HFFc6 (cell line): Measurements from ENCODE around the gene C1QL2. TPM values are rescaled to one million over a fixed set of nuclear protein-coding genes. Genes with fewer than 3 reads are reported as not detected.
A peak's percentile ranks its signal among the peaks of the same experiment; 100 is the strongest.

ENCODE experiments used
- DNase-seq: peaks from one replicate; pipeline ENCODE4 v3.0.0-alpha.2; 2018
- H3K27ac Mint-ChIP-seq: 2 replicates; pipeline ENCODE4 v1.8.0; 2020; ENCODE audit warnings: mild to moderate bottlenecking, mixed read lengths
- H3K27me3 Mint-ChIP-seq: 2 replicates; pipeline ENCODE4 v1.8.0; 2021; ENCODE audit warnings: mild to moderate bottlenecking, moderate library complexity, mixed read lengths; ENCODE audit not compliant: insufficient read depth
- H3K36me3 Mint-ChIP-seq: 2 replicates; pipeline ENCODE4 v1.8.0; 2021; ENCODE audit warnings: low read depth, mixed read lengths
- H3K4me1 Mint-ChIP-seq: 2 replicates; pipeline ENCODE4 v1.8.0; 2020; ENCODE audit warnings: low read depth, mixed read lengths
- H3K4me3 Mint-ChIP-seq: 2 replicates; pipeline ENCODE4 v1.8.0; 2020; ENCODE audit warnings: mild to moderate bottlenecking, moderate library complexity, mixed read lengths
- H3K9me3 Mint-ChIP-seq: 2 replicates; pipeline ENCODE4 v1.8.0; 2020; ENCODE audit warnings: mild to moderate bottlenecking, mixed read lengths
- total RNA-seq, 6 experiments: library from RNA; stranded (reverse); fragmentation: NEBNext Ultra II Directional; extraction: Animal tissue kit (Norgen Biotek cat#: 25700); gene quantifications; 2 replicates in 1 of 6; 3 replicates in 5 of 6; pipeline ENCODE4 v1.2.3, GENCODE V29; 2021
- TF ChIP-seq, protein P1 (sequence below): fragments of 200-600 bp; sonication (generic); IDR thresholded peaks from 2 replicates; pipeline ENCODE4 v1.5.0; 2021; ENCODE audit warnings: antibody characterized with exemption, mild to moderate bottlenecking

C1QL2 gene
- total RNA-seq, 6 experiments from 2014 or later: not detected

DNA sequence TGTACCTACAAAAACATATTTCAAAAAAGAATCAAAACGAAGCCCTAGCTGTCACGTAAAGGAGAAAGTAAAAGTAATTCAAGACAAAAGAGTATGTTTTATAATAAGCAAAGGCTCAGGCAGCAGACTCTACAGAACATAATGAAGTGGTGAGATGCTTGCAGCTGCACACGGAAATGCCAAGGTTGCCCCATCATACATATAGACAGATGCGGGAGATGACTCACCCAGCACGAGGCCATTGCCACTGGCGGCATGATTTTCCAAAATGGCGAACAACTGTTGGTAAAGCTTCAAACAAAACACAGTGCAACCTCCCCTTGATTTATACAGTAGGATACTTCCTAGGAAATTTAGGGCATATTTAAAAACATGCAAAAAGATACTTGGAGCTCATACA, 26.0 kb upstream of the C1QL2 start:
- Mint-ChIP-seq H3K4me3 (no peak overlapping the region), H3K4me1 (peaks cover 14% of the 10 kb centered on the region), H3K27ac (no peak overlapping the region), H3K27me3 (peaks cover 14% of the 10 kb centered on the region), H3K9me3 (no peaks in the 10 kb centered on the region), H3K36me3 (no peaks in the 10 kb centered on the region)
- no peak for DNase-seq
- TF ChIP-seq, protein P1, sequence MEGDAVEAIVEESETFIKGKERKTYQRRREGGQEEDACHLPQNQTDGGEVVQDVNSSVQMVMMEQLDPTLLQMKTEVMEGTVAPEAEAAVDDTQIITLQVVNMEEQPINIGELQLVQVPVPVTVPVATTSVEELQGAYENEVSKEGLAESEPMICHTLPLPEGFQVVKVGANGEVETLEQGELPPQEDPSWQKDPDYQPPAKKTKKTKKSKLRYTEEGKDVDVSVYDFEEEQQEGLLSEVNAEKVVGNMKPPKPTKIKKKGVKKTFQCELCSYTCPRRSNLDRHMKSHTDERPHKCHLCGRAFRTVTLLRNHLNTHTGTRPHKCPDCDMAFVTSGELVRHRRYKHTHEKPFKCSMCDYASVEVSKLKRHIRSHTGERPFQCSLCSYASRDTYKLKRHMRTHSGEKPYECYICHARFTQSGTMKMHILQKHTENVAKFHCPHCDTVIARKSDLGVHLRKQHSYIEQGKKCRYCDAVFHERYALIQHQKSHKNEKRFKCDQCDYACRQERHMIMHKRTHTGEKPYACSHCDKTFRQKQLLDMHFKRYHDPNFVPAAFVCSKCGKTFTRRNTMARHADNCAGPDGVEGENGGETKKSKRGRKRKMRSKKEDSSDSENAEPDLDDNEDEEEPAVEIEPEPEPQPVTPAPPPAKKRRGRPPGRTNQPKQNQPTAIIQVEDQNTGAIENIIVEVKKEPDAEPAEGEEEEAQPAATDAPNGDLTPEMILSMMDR: no peak

DNA sequence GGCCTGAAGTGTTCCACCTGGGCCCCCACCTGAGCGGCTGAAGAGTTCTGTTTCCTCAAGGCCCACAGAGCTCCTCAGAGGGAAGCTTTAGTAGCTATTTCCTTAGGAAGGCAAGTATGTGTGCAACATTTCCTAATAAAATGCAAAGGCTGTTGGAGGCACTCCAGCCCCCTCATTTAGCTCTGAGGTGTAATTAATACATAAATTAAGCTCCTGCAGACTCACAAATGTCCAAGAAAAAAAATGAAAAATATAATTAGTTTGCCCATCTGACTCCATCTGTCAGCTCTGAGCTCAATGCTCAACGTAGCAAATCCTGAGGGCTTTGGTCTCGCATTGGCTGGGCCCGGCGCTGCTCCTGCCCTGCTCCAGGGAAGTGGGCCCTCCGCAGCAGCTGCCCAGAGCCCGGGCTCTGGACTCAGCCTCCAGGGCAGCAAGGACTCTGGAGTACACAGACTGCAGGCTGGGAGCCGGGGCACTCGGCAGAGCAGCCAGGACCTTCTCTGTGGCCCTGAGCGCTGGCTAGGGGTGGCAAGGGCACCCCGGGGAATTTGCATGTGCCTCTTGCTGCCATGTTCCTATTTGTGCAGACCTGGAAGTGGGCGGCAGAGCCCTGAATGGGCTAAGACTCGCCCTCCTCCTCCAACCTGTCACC, 23.4 kb upstream of the C1QL2 start:
- TF ChIP-seq, protein P1: no peak
- no peaks in the 10 kb centered on the region for H3K9me3 Mint-ChIP-seq
- H3K36me3 Mint-ChIP-seq: no peaks in the 10 kb centered on the region
- H3K4me3 Mint-ChIP-seq: no peak overlapping the region
- peaks cover 9% of the 10 kb centered on the region for H3K27me3 Mint-ChIP-seq
- peaks cover 22% of the 10 kb centered on the region for H3K4me1 Mint-ChIP-seq
- no peak for DNase-seq
- no peak overlapping the region for H3K27ac Mint-ChIP-seq

DNA sequence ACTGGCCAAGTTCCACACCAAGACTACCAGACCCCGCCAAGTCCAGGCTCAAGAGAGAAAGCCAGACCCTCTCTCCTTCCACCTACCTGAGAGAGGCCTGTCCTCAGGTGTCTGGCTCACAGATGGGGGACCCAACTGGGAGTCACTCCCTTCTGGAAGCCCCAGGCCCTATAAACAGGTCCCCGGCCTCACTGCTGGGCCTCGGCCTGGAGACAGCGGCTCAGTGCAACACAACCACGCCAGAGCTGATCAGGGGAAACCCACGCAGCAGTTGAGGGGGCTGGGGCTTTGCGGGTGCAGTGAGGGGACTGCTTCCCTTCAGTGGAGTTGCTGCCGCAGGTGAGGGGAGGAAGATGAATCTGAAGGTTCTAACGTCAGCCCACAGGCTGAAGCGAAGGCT, 22.8 kb upstream of the C1QL2 start:
- H3K4me3 Mint-ChIP-seq: no peak overlapping the region
- H3K4me1 Mint-ChIP-seq: peaks cover 22% of the 10 kb centered on the region
- H3K36me3 Mint-ChIP-seq: no peaks in the 10 kb centered on the region
- DNase-seq: no peak
- no peaks in the 10 kb centered on the region for H3K9me3 Mint-ChIP-seq
- TF ChIP-seq, protein P1: no peak
- H3K27me3 Mint-ChIP-seq: peaks cover 8% of the 10 kb centered on the region
- H3K27ac Mint-ChIP-seq: no peak overlapping the region

DNA sequence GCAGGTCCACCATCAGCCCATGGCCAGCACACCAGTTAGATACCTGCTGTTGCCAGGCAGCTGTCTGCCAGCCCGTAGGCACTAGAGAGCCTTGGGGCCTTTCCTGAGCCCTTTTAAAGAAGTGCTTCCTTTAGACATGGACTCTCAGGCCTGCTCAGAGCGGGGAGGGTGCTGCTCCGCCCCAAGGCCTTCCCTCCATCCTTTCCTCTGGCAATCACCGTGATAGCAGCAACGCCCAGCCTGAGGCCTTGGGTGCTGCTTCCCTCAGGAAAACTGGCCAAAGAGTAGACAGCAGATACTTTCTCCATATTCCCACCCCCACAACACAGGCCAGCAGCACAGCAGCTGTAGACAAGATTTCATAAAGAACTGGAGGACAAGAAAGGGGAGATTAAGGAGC, 22.3 kb upstream of the C1QL2 start:
- Mint-ChIP-seq H3K27me3 (peaks cover 9% of the 10 kb centered on the region), H3K27ac (no peak overlapping the region), H3K36me3 (no peaks in the 10 kb centered on the region), H3K9me3 (no peaks in the 10 kb centered on the region), H3K4me1 (peaks cover 22% of the 10 kb centered on the region), H3K4me3 (no peak overlapping the region)
- no peak for DNase-seq
- TF ChIP-seq, protein P1: no peak

DNA sequence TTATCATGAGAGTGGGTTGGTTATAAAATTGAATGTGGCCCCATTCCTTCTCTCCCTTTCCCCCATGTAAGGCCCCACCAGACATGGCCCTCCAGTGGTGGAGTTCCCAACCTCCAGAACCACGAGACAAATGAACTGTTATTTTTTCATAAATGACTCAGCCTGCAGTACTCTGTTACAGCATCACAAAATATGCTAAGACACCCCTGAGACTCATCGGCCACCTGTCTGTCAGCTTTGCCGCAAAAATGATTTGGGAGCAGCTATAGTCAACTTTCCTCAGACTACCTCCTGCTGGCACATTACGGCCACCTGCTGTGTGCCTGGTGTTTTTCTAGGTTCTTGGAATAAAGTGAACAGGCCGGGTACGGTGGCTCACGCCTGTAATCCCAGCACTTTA, 21.4 kb upstream of the C1QL2 start:
- no peaks in the 10 kb centered on the region for H3K9me3 Mint-ChIP-seq
- no peak overlapping the region for H3K4me3 Mint-ChIP-seq
- H3K4me1 Mint-ChIP-seq: peaks cover 22% of the 10 kb centered on the region
- H3K27ac Mint-ChIP-seq: peak overlapping the region; percentile 75
- TF ChIP-seq, protein P1: peak; percentile 22; the same call in 1 of the 2 replicates
- no peaks in the 10 kb centered on the region for H3K36me3 Mint-ChIP-seq
- no peak for DNase-seq
- H3K27me3 Mint-ChIP-seq: peaks cover 9% of the 10 kb centered on the region
